HCT116 (cell line): ENCODE data around the gene SFXN2. TPM values are rescaled to one million over a fixed set of nuclear protein-coding genes. Genes with fewer than 3 reads are reported as not detected.
"Not testable (repeated sequence)": the region's sequence is repeated elsewhere in the genome, so short reads cannot be mapped to it uniquely, and the experiment has no call there.

ENCODE experiments used
- ATAC-seq: fragments of 200-7000 bp; cut with Tn5 transposase; 2 replicates; pipeline ENCODE4 v1.9.1; 2020; ENCODE audit warnings: mild to moderate bottlenecking, moderate library complexity
- BruUV-seq: library from RNA; stranded (reverse); fragments of 400-500 nt; replicated peaks from 2 replicates; lab custom pipeline; 2021; lab: Mats Ljungman, UMichigan
- CTCF ChIA-PET: fragments of 300-600 bp; sonication (Branson Sonifier 250); formaldehyde crosslinking; loops from one replicate; lab custom pipeline; 2021; ENCODE audit warnings: antibody characterized with exemption; lab: Charles Lee
- POLR2A ChIA-PET: fragments of 300-600, 350-600 bp; sonication (Branson Sonifier 250); formaldehyde crosslinking; loops from one replicate; lab custom pipeline; 2021; ENCODE audit warnings: antibody characterized with exemption; lab: Charles Lee
- RAD21 ChIA-PET, 2 experiments: fragments of 300-600 bp; sonication (Branson Sonifier 250); formaldehyde crosslinking; loops; one replicate each; lab custom pipeline; 2023; ENCODE audit warnings: low total read pairs in 2 of 2; ENCODE audit not compliant: uncharacterized antibody in 2 of 2, unreplicated experiment in 2 of 2, low non-redundant PET in 1 of 2; lab: Charles Lee
- DNase-seq: peaks from one replicate; pipeline ENCODE4 v3.0.0-alpha.2; 2010; ENCODE audit warnings: low read depth, low spot score
- H2AFZ ChIP-seq: fragments of 200-600 bp; shearing (Covaris generic), sonication (generic); 2 replicates; pipeline ENCODE4 v1.6.1; 2017; ENCODE audit warnings: low read depth, mixed run types, mixed read lengths, antibody characterized with exemption, low read length; ENCODE audit not compliant: poor library complexity, severe bottlenecking
- H3K27ac ChIP-seq: 2 replicates; pipeline ENCODE4 v1.5.1; 2012; ENCODE audit warnings: low read depth, low read length
- H3K27me3 ChIP-seq: fragments of 200-600 bp; sonication (generic); 2 replicates; pipeline ENCODE4 v1.6.1; 2016; ENCODE audit warnings: mixed run types, low read length, mixed read lengths; ENCODE audit not compliant: insufficient read depth
- H3K36me3 ChIP-seq, 2 experiments: fragments of 200-500 bp in 1 of 2; fragments of 200-600 bp in 1 of 2; sonication (Bioruptor generic) in 1 of 2; sonication (generic) in 1 of 2; 2 replicates each; pipeline versions ENCODE4 v1.5.1 to v1.6.1; 2014 to 2016; ENCODE audit warnings: low read length in 2 of 2, inconsistent platforms in 1 of 2, mixed read lengths in 1 of 2, mixed run types in 1 of 2; ENCODE audit not compliant: insufficient read depth in 2 of 2, control insufficient read depth in 1 of 2
- H3K4me1 ChIP-seq, 2 experiments: fragments of 200-600 bp in 1 of 2; sonication (generic) in 1 of 2; 2 replicates each; pipeline versions ENCODE4 v1.5.1 to v1.6.1; 2012 to 2017; ENCODE audit warnings: low read length in 2 of 2, inconsistent platforms in 1 of 2, mild to moderate bottlenecking in 1 of 2, mixed read lengths in 1 of 2, mixed run types in 1 of 2, moderate library complexity in 1 of 2; ENCODE audit not compliant: insufficient read depth in 2 of 2, control insufficient read depth in 1 of 2
- H3K4me2 ChIP-seq: fragments of 200-600 bp; sonication (generic); 2 replicates; pipeline ENCODE4 v1.6.1; 2017; ENCODE audit warnings: mixed run types, low read length, mixed read lengths
- H3K4me3 ChIP-seq, 2 experiments: fragments of 200-600 bp in 1 of 2; sonication (generic) in 1 of 2; replicated peaks in 1 of 2; 2 replicates each; pipeline ENCODE4 v1.5.1; 2011 to 2016; ENCODE audit warnings: low read length in 2 of 2, control low read depth in 1 of 2, low read depth in 1 of 2, mild to moderate bottlenecking in 1 of 2, mixed read lengths in 1 of 2, mixed run types in 1 of 2
- H3K79me2 ChIP-seq: fragments of 200-600 bp; sonication (generic); 2 replicates; pipeline ENCODE4 v1.6.1; 2017; ENCODE audit warnings: mild to moderate bottlenecking, mixed run types, low read length, moderate library complexity, mixed read lengths; ENCODE audit not compliant: insufficient read depth
- H3K9ac ChIP-seq: fragments of 200-600 bp; sonication (generic); 2 replicates; pipeline ENCODE4 v1.6.1; 2016; ENCODE audit warnings: low read length, mixed read lengths
- H3K9me2 ChIP-seq: fragments of 200-600 bp; sonication (generic), shearing (Covaris generic); 2 replicates; pipeline ENCODE4 v1.6.1; 2017; ENCODE audit warnings: mixed run types, mild to moderate bottlenecking, moderate library complexity; ENCODE audit not compliant: insufficient read depth
- H3K9me3 ChIP-seq, 2 experiments: fragments of 200-500 bp in 1 of 2; fragments of 200-600 bp in 1 of 2; sonication (Bioruptor generic) in 1 of 2; sonication (generic) in 1 of 2; 2 replicates each; pipeline ENCODE4 v1.6.1; 2014 to 2017; ENCODE audit warnings: low read length in 2 of 2, mixed read lengths in 2 of 2, inconsistent platforms in 1 of 2, low read depth in 1 of 2, mild to moderate bottlenecking in 1 of 2, mixed run types in 1 of 2, moderate library complexity in 1 of 2; ENCODE audit not compliant: control insufficient read depth in 1 of 2, insufficient read depth in 1 of 2
- H4K20me1 ChIP-seq: fragments of 200-600 bp; sonication (generic), shearing (Covaris generic); 2 replicates; pipeline ENCODE4 v1.6.1; 2017; ENCODE audit warnings: mixed run types, mild to moderate bottlenecking, moderate library complexity; ENCODE audit not compliant: insufficient read depth
- CBX3 ChIP-seq: IDR thresholded peaks from 2 replicates; pipeline ENCODE4 v1.6.1; 2012; ENCODE audit warnings: low read depth
- CEBPB ChIP-seq: IDR thresholded peaks from 2 replicates; pipeline ENCODE4 v1.6.1; 2012; ENCODE audit warnings: low read depth
- CTCF ChIP-seq, 3 experiments: fragments of 200-600 bp in 1 of 3; sonication (generic) in 1 of 3; IDR thresholded peaks in 2 of 3; conservative IDR thresholded peaks in 1 of 3; 2 replicates each; pipeline ENCODE4 v1.5.1; 2012 to 2017; ENCODE audit warnings: low read depth in 2 of 3, low read length in 2 of 3, antibody characterized with exemption in 1 of 3, borderline replicate concordance in 1 of 3, control low read depth in 1 of 3, mild to moderate bottlenecking in 1 of 3, mixed read lengths in 1 of 3, mixed run types in 1 of 3, moderate library complexity in 1 of 3; ENCODE audit not compliant: insufficient read depth in 1 of 3
- ELF1 ChIP-seq: IDR thresholded peaks from 2 replicates; pipeline ENCODE4 v1.6.1; 2012; ENCODE audit warnings: low read depth, borderline replicate concordance
- FOSL1 ChIP-seq: IDR thresholded peaks from 2 replicates; pipeline ENCODE4 v1.6.1; 2012; ENCODE audit warnings: low read depth
- POLR2A ChIP-seq: IDR thresholded peaks from 2 replicates; pipeline ENCODE4 v1.7.0; 2011; ENCODE audit warnings: borderline replicate concordance; ENCODE audit not compliant: insufficient read depth, insufficient read length; ENCODE audit errors: extremely low read depth
- RAD21 ChIP-seq: IDR thresholded peaks from 2 replicates; pipeline ENCODE4 v1.6.1; 2012; ENCODE audit warnings: low read depth, mild to moderate bottlenecking
- SIN3A ChIP-seq: IDR thresholded peaks from 2 replicates; pipeline ENCODE4 v1.6.1; 2012; ENCODE audit warnings: low read depth
- SRF ChIP-seq: IDR thresholded peaks from 2 replicates; pipeline ENCODE4 v1.6.1; 2012; ENCODE audit warnings: low read depth
- ZFX ChIP-seq: fragments of 450-650 bp; IDR thresholded peaks from 2 replicates; pipeline ENCODE4 v1.6.1; 2017
- intact Hi-C: fragments of 100-400 bp; cut with micrococcal nuclease; formaldehyde crosslinking; loops from 2 replicates; pipeline ENCODE4 v1.10.0; 2022
- total RNA-seq: library from RNA; stranded (reverse); gene quantifications from one replicate; pipeline ENCODE4 v1.2.1, GENCODE V29; 2021; ENCODE audit not compliant: unreplicated experiment

SFXN2 gene
- total RNA-seq, 1 experiment from 2014 or later: 22.9 TPM

- ChIA-PET RAD21 (no interaction called here), CTCF (interaction anchor here (3.0 kb wide), 1 partner anchor 13 kb away, joined by 11 read pairs; no protein-coding TSS in a partner anchor), POLR2A (no interaction called here)
- H3K9me2 ChIP-seq: no peaks in the 10 kb centered on the region
- no peaks in the 10 kb centered on the region for H3K4me1 ChIP-seq
- no peak overlapping the region for H3K27ac ChIP-seq
- no peak overlapping the region for H3K4me2 ChIP-seq
- no peaks in the 10 kb centered on the region; a peak in 1 of 4 replicates for H3K36me3 ChIP-seq
- H2AFZ ChIP-seq: no peak overlapping the region
- intact Hi-C loops: no loop called here
- ATAC-seq (no peak), DNase-seq (no peak)
- no TSS peak for BruUV-seq
- no peak overlapping the region for H3K9ac ChIP-seq
- no peaks in the 10 kb centered on the region for H3K27me3 ChIP-seq
- TF ChIP-seq ZFX (no peak), POLR2A (no peak), FOSL1 (no peak), ELF1 (no peak), CEBPB (no peak), CBX3 (no peak), SRF (no peak), RAD21 (no peak), SIN3A (no peak), CTCF (IDR thresholded peaks at IDR 0.05 in 2 of 3, conservative IDR thresholded peaks at IDR 0.05 in 1 of 3; ENCODE audit: borderline replicate concordance in 1 of 3, insufficient read depth in 1 of 3, low read depth in 2 of 3, low read length in 2 of 3) (no peak)
- TF ChIP-seq, all 23 proteins: peak for 0
- no peaks in the 10 kb centered on the region for H4K20me1 ChIP-seq
- no peaks in the 10 kb centered on the region for H3K79me2 ChIP-seq
- no peak overlapping the region for H3K4me3 ChIP-seq
- no peaks in the 10 kb centered on the region for H3K9me3 ChIP-seq
Observed at GRCh38 chr10:102691285-102692066, 23.0 kb upstream of the SFXN2 start.

- H3K79me2 ChIP-seq, H3K4me3 ChIP-seq, H3K9me3 ChIP-seq, H3K27me3 ChIP-seq, ATAC-seq, H3K27ac ChIP-seq, H4K20me1 ChIP-seq, H3K36me3 ChIP-seq, H3K9ac ChIP-seq, H3K4me2 ChIP-seq, DNase-seq, RAD21 ChIA-PET, POLR2A ChIA-PET, intact Hi-C loops, H3K4me1 ChIP-seq, BruUV-seq, CTCF ChIA-PET, H2AFZ ChIP-seq, H3K9me2 ChIP-seq: not testable (repeated sequence)
Observed at GRCh38 chr10:102695401-102695800, 19.0 kb upstream of the SFXN2 start.
